OCI-LY1 (cell line): ENCODE data around the gene CRK.
"Not testable (repeated sequence)": the region's sequence is repeated elsewhere in the genome, so short reads cannot be mapped to it uniquely, and the experiment has no call there.

Source experiments
- H2AFZ ChIP-seq: fragments of 200-600 bp; sonication (generic), shearing (Covaris generic); 2 replicates; pipeline ENCODE4 v1.6.0; 2014; ENCODE audit warnings: antibody characterized with exemption, mild to moderate bottlenecking, low read length
- H3F3A ChIP-seq: fragments of 200-600 bp; sonication (generic), shearing (Covaris generic); 2 replicates; pipeline ENCODE4 v1.6.0; 2014; ENCODE audit warnings: mild to moderate bottlenecking, antibody characterized with exemption, low read length, moderate library complexity; ENCODE audit not compliant: insufficient read depth
- H3K27ac ChIP-seq: fragments of 200-600 bp; sonication (generic); 2 replicates; pipeline ENCODE4 v1.5.1; 2014; ENCODE audit warnings: low read length, mixed run types, mild to moderate bottlenecking, low read depth; ENCODE audit not compliant: poor library complexity, severe bottlenecking
- H3K27me3 ChIP-seq: fragments of 200-600 bp; sonication (generic); 2 replicates; pipeline ENCODE4 v1.6.0; 2014; ENCODE audit warnings: antibody characterized with exemption, mild to moderate bottlenecking, low read length, moderate library complexity; ENCODE audit not compliant: insufficient read depth
- H3K36me3 ChIP-seq: fragments of 200-600 bp; sonication (generic); 2 replicates; pipeline ENCODE4 v1.6.1; 2014; ENCODE audit warnings: mild to moderate bottlenecking, antibody characterized with exemption, low read length, moderate library complexity, mixed read lengths; ENCODE audit not compliant: insufficient read depth
- H3K4me1 ChIP-seq: fragments of 200-600 bp; sonication (generic); 2 replicates; pipeline ENCODE4 v1.5.1; 2014; ENCODE audit warnings: mild to moderate bottlenecking, low read length, moderate library complexity; ENCODE audit not compliant: insufficient read depth, severe bottlenecking
- H3K4me2 ChIP-seq: fragments of 200-600 bp; sonication (generic), shearing (Covaris generic); 2 replicates; pipeline ENCODE4 v1.6.1; 2014; ENCODE audit warnings: low read length
- H3K4me3 ChIP-seq: fragments of 200-600 bp; sonication (generic); 2 replicates; pipeline ENCODE4 v1.5.1; 2014; ENCODE audit warnings: low read length, low read depth, mild to moderate bottlenecking, mixed read lengths; ENCODE audit not compliant: poor library complexity, severe bottlenecking
- H3K79me2 ChIP-seq: fragments of 200-600 bp; shearing (Covaris generic); 2 replicates; pipeline ENCODE4 v1.6.1; 2016; ENCODE audit warnings: mixed run types, low read length, mixed read lengths; ENCODE audit not compliant: insufficient read depth
- H3K9ac ChIP-seq: fragments of 200-600 bp; sonication (generic), shearing (Covaris generic); 2 replicates; pipeline ENCODE4 v1.6.1; 2014; ENCODE audit warnings: mild to moderate bottlenecking, low read length, mixed read lengths
- H3K9me2 ChIP-seq: fragments of 200-600 bp; sonication (generic), shearing (Covaris generic); 2 replicates; pipeline ENCODE4 v1.6.1; 2014; ENCODE audit warnings: low read depth, mild to moderate bottlenecking, low read length, mixed read lengths
- H3K9me3 ChIP-seq: fragments of 200-600 bp; shearing (Covaris generic); 2 replicates; pipeline ENCODE4 v1.6.1; 2014; ENCODE audit warnings: low read length, mixed read lengths
- H4K20me1 ChIP-seq: fragments of 200-600 bp; sonication (generic), shearing (Covaris generic); 2 replicates; pipeline ENCODE4 v1.6.0; 2016; ENCODE audit warnings: mild to moderate bottlenecking, low read length; ENCODE audit not compliant: insufficient read depth
- EZH2 ChIP-seq: fragments of 200-600 bp; sonication (generic), shearing (Covaris generic); IDR thresholded peaks from 2 replicates; pipeline ENCODE4 v1.8.0; 2017; ENCODE audit warnings: borderline replicate concordance, mixed run types, mild to moderate bottlenecking, antibody characterized with exemption, low read length, moderate library complexity, mixed read lengths
- TF ChIP-seq, protein P1 (sequence below): fragments of 200-600 bp; sonication (generic), shearing (Covaris generic); IDR thresholded peaks from 2 replicates; pipeline ENCODE4 v1.5.1; 2017; ENCODE audit warnings: mild to moderate bottlenecking, antibody characterized with exemption, low read length, moderate library complexity, mixed read lengths

CRK gene

GRCh38 chr17:1452836-1453235 lies 3.2 kb downstream of the CRK start:
- no peak overlapping the region for H2AFZ ChIP-seq
- H3K36me3 ChIP-seq, result peaks cover 32% of the 10 kb centered on the region
- no peaks in the 10 kb centered on the region for H3K9me3 ChIP-seq
- no peak overlapping the region for H3K4me3 ChIP-seq
- peaks cover 25% of the 10 kb centered on the region for H3K4me1 ChIP-seq
- no peak overlapping the region for H3K27ac ChIP-seq
- H3K9me2 ChIP-seq, result no peaks in the 10 kb centered on the region
- H3K27me3 ChIP-seq, result no peaks in the 10 kb centered on the region; the same call in 1 of the 2 replicates
- H3K4me2 ChIP-seq, result no peak overlapping the region
- H4K20me1 ChIP-seq, result 0 out of 2 replicates have a peak, but pooled peaks cover 2% of the 10 kb centered on the region
- TF ChIP-seq EZH2, result no peak
- H3K79me2 ChIP-seq, result peaks cover 68% of the 10 kb centered on the region
- no peaks in the 10 kb centered on the region for H3F3A ChIP-seq
- no peak overlapping the region for H3K9ac ChIP-seq

GRCh38 chr17:1450261-1450660 lies 5.8 kb downstream of the CRK start:
- peaks cover 33% of the 10 kb centered on the region for H3K36me3 ChIP-seq
- not testable (repeated sequence) for H3K9me3 ChIP-seq, H4K20me1 ChIP-seq, H3K9ac ChIP-seq, H3K4me3 ChIP-seq, H3K9me2 ChIP-seq, H3F3A ChIP-seq, H2AFZ ChIP-seq, H3K4me2 ChIP-seq, H3K27me3 ChIP-seq, H3K27ac ChIP-seq
- H3K79me2 ChIP-seq, result peaks cover 86% of the 10 kb centered on the region
- H3K4me1 ChIP-seq, result peaks cover 19% of the 10 kb centered on the region

- Histone ChIP-seq H3K79me2 (peaks cover 83% of the 10 kb centered on the region), H3K4me1 (peaks cover 12% of the 10 kb centered on the region), H3K36me3 (peaks cover 33% of the 10 kb centered on the region), H3K4me3 (no peak overlapping the region), H2AFZ (no peak overlapping the region), H3F3A (no peaks in the 10 kb centered on the region), H3K9me3 (no peaks in the 10 kb centered on the region), H3K9ac (no peak overlapping the region), H3K9me2 (no peaks in the 10 kb centered on the region), H3K27ac (no peak overlapping the region), H4K20me1 (no peaks in the 10 kb centered on the region), H3K4me2 (no peak overlapping the region), H3K27me3 (no peaks in the 10 kb centered on the region)
- TF ChIP-seq, protein P1, sequence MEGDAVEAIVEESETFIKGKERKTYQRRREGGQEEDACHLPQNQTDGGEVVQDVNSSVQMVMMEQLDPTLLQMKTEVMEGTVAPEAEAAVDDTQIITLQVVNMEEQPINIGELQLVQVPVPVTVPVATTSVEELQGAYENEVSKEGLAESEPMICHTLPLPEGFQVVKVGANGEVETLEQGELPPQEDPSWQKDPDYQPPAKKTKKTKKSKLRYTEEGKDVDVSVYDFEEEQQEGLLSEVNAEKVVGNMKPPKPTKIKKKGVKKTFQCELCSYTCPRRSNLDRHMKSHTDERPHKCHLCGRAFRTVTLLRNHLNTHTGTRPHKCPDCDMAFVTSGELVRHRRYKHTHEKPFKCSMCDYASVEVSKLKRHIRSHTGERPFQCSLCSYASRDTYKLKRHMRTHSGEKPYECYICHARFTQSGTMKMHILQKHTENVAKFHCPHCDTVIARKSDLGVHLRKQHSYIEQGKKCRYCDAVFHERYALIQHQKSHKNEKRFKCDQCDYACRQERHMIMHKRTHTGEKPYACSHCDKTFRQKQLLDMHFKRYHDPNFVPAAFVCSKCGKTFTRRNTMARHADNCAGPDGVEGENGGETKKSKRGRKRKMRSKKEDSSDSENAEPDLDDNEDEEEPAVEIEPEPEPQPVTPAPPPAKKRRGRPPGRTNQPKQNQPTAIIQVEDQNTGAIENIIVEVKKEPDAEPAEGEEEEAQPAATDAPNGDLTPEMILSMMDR, result no peak
- TF ChIP-seq EZH2, result no peak
Measured at GRCh38 chr17:1449412-1449967, 6.5 kb downstream of the CRK start.

DNA sequence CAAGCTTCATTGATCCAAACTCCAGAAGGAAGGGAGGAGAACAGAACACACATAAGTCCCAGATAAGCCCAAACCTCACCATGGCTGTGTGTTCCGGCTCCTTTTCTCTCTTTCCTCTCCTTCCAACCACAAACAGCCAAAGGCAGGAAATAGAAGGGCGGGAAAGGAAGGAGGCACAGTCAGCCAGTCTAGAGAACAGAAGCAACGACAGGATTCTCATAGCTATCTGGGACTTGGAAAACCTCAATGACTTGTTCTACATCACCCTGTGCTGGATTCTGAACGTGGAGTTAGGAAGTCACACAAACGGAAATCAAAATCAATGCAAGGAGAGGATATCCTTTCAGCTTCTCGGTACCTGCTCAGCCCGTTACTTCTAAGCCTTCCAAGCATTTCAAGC lies 9.0 kb downstream of the CRK start:
- no peaks in the 10 kb centered on the region for H3F3A ChIP-seq
- H2AFZ ChIP-seq, result no peak overlapping the region
- H3K27me3 ChIP-seq, result no peaks in the 10 kb centered on the region
- no peak overlapping the region for H3K4me3 ChIP-seq
- H3K36me3 ChIP-seq, result peaks cover 18% of the 10 kb centered on the region
- H3K4me2 ChIP-seq, result no peak overlapping the region
- no peaks in the 10 kb centered on the region for H3K4me1 ChIP-seq
- H3K79me2 ChIP-seq, result peaks cover 65% of the 10 kb centered on the region
- H4K20me1 ChIP-seq, result no peaks in the 10 kb centered on the region
- no peak for TF ChIP-seq EZH2
- TF ChIP-seq, protein P1, result no peak
- H3K27ac ChIP-seq, result no peak overlapping the region
- H3K9ac ChIP-seq, result no peak overlapping the region
- H3K9me2 ChIP-seq, result no peaks in the 10 kb centered on the region
- no peaks in the 10 kb centered on the region for H3K9me3 ChIP-seq
